Stimulated activated CD4-positive, alpha-beta T cell treated with anti-CD3 and anti-CD28 coated beads, TNF-alpha, amount 100 ng/mL, for 24 hours (primary cell): ENCODE data around the gene RAC3.

Experiments used
- DNase-seq, 3 experiments: peaks; one replicate each; pipeline ENCODE4 v3.0.0-alpha.2; 2020; ENCODE audit warnings: low read depth in 3 of 3

RAC3 gene

DNA sequence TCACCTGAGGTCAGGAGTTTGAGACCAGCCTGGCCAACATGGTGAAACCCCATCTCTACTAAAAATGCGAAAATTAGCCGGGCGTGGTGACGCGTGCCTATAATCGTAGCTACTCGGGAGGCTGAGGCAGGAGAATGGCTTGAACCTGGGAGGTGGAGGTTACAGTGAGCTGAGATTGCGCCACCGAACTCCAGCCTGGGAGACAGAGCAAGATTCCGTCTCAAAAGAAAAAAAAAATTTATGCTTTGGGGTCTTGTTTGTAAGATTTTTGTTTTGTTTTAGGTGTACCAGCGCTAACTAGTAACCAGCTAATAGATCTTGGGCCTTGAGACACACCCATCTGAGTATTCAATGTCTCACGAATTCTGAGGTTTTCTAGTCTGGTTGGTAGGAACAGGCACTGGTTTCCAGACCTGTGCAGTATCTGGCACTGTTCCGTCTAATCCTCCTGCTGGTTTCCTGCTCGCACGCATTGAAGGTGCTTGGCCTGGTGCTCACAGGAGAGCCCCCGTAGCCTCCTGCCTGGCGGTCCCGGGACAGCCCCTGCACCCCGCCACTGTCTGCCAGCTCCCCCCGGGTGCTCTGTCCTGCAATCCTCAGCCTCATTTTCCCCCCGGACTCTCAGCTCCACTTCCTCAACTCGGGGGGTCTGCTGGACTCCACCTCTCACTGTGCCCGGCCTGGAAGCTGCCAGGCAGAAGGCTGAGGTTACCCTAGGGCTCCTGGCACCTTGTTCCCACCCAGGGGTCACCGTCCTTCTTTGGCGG, 44.7 kb downstream of the RAC3 start:
- DNase-seq: no peak

DNA sequence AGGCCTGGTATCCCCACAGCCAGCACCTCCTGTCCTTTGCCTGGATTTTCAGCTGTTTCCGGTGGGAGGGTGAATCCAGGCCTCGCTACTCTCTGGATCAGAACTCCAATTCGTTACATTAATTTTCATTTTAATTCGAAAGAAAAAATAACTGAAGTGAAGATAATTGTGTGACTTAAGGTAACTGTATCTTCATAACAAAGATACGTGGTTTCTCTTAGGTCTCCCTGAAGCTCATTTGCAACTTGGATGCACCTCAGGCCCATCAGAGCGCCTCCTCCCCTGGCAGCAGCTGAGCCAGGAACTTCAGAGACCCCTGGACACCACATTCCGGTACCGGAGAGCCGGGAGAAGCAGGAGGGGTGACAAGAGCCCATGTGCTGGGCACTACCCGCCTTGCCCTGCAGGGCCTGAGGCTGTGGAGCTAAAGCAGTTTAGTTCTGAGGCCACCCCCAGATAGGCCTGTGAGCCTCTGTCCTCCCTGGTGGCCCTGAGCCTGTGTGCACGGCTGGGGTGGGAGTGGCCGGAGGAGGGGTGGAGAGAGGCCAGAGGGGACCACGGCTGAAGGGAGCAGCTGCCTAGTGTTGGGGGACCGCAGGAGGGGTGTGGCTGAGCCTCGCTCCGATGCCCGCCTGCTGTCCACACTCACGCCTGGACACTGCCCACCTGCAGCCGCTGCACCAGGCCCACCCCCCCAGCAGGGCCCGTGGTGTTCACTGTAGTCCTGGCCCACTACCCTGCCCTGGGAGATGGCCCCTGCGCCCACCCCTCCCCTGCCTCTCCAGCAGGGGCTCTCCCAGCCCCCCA, 45.5 kb downstream of the RAC3 start:
- DNase-seq: no peak

DNA sequence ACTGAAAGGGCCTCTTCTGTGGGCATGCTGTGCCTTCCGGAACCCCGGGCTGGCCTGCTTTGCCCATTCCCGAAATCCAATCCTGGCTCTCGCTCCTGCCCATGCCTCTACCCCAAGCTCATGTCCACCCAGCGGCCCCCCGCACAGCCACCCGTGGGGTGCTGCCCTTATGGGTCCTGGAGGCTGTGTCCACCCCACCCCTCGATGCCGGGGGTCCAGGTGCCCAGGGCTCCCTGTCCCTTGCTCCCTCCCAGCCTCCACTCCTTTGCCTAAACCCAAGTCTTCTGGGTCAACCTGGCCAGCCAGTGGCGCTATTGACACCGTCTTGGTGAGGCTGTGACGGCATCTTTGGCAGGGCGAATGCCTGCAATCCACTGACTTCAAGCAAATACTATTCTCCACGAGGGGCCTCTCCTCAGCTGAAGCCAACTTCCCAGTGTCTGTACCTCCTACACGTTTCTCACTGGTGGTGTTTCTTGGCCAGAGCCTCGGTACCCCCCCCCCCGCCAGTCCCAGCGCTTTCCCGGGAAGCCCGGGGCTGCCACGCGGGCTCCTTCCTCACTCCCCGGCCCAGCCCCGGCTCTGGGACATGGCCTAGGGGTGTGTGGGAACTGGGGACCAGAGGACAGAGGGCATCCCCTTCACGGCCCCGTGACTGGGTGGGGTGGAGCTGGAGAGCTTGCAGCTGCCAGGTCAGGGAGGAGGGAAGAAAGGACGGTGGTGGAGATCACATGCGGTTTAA, 46.3 kb downstream of the RAC3 start:
- DNase-seq: no peak

DNA sequence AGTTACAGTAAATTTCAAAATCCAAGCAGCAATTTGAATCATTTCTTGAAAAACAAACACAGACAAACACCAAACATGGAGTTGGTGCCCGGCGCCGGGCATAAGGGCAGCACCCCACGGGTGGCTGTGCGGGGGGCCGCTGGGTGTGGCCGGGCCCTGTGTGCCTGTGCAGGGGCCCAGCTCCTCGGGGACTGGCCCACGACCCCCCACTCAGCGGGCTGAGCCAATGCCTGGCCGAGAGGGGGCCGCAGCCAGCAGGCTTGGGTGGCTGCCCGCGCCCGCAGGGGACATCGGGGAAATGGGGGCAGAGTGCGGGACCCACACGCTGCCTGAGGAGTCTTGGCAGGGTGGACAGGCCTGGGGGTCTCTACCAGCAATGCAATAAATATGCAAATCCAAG, 47.0 kb downstream of the RAC3 start:
- no peak for DNase-seq

DNA sequence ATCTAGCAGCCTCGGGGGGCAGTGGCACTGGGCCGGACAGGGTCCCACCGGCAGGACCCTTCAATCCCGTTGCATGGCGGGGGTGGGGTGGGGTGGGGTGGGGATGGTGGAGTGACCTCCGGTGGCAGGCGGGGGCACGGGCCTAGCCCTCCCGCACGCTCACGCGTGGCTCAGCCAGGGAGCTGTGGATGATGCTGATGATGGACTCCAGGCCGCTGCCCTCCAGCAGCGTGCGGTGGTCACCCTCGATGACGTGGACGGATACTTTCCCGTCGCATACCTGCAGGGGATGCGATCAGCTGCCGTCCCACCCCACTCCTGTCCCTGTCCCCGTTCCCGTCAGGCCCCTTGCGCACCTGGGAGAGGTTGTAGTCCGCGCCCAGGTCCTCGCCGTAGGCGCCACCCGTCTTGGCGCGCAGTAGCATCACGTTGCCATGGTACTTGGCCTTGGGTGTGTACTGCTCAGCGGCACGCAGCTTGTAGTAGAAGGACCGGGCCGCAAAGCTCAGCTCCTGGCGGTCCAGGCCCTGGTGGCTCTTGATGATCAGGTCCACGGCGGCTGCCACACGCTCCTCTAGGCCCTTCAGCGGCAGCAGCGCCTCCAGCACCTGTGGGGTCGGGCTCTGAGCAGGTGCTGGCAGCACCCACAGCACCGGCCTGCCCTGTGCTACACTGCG, 47.7 kb downstream of the RAC3 start:
- no peak for DNase-seq

DNA sequence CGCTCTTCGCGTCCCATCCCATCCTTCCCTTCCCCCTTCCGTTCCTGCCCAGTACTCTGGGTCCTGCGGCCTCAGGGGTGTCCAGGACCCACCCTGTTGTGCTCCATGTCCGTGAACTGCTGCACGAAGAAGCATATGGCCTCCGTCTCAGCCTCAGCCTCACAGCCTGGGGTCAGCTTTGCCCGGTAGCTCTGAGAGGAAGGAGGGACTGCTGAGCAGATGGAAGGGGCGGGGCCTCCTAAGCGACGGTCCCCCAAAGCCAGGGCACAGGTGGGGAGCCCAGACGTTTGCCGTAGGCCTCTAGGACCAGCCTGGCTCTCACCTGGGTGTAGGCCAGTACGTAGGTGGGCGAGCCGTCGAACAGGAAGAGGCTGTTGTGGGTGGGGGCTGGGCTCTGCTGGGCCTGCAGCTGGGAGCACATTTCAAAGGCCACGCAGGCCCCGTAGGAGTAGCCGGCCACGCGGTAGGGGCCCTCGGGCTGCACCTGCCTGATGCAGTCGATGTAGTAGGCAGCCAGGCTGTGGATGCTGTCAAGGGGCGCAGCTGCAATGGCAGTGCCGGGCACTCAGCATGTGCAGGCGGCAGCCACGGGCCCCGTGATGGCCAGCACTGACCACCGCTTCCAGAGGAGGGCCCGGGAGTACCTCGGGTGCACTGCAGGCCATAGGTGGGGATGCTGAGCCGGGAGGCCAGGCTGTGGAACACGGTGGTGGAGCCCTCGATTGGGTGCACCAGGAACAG, 48.7 kb downstream of the RAC3 start:
- no peak for DNase-seq

DNA sequence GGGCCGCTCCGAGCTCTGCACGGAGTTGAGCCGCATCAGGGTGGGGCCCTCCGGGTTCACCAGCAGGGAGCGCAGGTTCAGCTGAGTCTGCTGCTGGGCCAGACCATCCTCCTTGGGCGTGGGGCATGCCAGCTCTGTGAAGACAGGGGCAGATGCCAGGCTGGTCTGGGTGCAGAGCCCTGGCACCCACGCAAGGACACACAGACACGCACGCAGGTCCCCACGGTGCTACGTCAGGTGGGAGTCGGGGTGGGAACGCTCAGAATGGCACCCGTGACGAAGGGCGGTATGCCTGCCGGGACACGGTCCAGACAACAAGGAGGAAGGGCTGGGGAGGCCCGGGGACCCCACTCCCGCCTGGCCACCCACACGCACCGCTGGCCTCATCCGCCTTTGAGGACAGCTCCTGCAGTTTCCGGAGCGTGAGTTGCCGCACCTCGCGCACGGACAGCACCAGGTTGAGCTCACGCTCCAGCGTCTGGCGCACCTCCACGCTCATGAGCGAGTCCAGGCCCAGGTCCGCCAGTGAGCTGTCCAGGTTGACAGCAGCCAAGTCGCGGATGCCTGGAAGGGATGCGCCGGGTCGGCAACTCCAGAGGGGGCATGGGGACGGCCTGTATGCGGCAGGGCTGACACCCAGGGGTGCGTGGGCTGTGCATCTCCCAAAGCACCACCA, 49.4 kb downstream of the RAC3 start:
- DNase-seq: no peak

DNA sequence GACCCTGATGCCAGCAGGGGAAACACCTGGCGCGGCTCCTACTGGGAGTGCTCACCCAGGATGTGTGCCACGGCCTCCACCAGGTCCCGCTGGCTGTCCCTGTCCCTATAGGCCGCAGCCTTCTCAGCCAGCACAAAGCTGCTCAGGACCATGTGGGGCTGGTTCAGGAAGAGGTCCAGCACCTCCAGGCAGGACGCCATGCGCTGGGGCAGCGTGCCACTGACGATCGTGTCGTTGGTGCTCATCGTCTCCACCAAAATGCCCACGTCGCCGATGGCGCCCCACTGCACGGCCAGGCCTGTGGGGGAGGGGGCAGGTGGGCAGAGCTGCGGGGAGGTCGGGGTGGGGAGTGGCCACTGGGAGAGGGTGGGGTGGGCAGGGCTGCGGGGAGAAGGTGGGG, 50.1 kb downstream of the RAC3 start:
- DNase-seq: no peak

DNA sequence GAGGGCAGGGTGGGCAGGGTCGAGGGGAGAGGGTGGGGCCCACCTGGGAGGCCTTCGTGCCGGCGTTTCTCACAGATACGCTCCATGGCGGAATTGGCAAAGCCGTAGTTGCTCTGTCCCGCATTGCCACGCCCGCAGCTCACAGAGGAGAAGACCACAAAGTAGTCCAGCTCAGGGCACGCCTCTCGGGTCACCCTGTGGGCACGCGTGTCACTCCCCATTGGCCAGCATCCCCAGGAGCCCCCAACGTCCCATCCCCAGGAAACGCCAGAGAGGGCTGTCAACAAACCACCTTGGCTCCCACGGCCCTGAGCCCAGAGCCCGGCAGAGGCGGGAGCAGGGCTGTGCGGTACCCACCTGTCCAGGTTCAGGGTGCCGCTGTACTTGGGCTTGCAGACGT, 50.5 kb downstream of the RAC3 start:
- DNase-seq: no peak

DNA sequence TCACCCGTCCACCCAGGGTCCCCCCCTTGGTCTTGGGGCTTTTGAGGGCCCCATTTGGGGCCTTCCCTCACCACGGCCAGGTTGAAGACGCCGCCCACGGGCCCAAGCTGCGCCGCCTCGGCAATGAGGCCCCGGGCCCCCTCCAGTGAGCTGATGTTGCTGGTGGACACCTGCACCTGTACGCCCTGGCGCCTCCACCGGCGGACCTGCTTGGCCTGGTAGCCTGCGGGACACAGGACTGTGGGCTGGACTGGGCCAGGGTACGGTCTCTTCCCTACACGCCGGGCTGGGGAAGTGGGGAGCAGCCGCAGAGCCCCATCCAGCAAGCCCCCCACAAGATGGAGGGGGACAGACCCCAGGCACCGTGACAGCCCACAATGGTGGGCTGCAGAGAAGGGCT, 51.0 kb downstream of the RAC3 start:
- no peak for DNase-seq

DNA sequence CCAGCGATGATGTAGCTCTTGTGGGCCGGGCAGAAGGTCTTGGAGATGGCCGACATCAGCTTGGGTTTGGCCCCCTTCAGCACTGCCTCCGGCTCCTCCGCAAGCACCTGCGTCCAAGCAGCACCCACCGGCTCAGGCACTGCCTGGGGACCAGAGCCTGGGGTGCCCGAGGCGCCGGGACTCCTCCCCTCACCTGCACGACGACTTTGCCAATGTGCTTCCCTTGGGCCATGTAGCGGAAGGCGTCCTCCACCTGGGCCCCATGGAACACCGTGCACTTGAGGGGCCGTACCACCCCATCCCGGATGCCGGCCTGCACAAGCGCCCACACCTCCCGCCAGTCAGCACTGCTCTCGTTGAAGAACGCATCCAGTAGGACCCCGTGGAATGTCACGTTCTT, 51.5 kb downstream of the RAC3 start:
- DNase-seq: no peak
